Keratinocyte (primary cell): ENCODE measurements around the gene MYL7.

Source experiments
- EZH2 ChIP-seq: IDR thresholded peaks from one replicate; pipeline ENCODE4 v1.6.1; 2012; ENCODE audit warnings: inconsistent platforms, mild to moderate bottlenecking, low read length, moderate library complexity
- TF ChIP-seq, protein P1 (sequence below), 3 experiments: IDR thresholded peaks in 1 of 3; conservative IDR thresholded peaks in 1 of 3; optimal IDR thresholded peaks in 1 of 3; 2 replicates in 2 of 3; 3 replicates in 1 of 3; pipeline versions ENCODE3 to v1.5.1; 2011; ENCODE audit warnings: low read length in 3 of 3, mild to moderate bottlenecking in 3 of 3, moderate library complexity in 2 of 3, control low read depth in 1 of 3, inconsistent platforms in 1 of 3; ENCODE audit not compliant: insufficient read depth in 2 of 3; ENCODE audit errors: extremely low read depth in 1 of 3

DNA sequence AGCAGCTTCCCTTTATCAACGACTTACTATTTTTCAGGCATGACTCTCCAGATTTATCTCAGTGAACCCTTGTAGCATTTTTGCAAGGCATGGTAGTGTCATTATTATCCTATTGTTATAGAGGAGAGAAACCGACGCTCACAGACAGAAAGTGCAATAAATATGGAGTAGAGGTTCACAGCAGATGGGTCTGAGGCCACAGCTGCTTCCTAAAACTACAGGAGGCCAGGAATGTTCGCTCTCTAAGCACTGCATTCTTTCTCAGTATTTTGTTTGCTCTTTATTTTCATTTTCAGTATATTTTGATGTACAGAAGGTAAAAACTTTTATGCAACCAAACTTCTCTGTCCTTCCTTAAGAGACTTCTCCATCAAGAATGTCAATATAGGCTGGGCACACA is 41.5 kb downstream of the MYL7 start:
- TF ChIP-seq, protein P1, sequence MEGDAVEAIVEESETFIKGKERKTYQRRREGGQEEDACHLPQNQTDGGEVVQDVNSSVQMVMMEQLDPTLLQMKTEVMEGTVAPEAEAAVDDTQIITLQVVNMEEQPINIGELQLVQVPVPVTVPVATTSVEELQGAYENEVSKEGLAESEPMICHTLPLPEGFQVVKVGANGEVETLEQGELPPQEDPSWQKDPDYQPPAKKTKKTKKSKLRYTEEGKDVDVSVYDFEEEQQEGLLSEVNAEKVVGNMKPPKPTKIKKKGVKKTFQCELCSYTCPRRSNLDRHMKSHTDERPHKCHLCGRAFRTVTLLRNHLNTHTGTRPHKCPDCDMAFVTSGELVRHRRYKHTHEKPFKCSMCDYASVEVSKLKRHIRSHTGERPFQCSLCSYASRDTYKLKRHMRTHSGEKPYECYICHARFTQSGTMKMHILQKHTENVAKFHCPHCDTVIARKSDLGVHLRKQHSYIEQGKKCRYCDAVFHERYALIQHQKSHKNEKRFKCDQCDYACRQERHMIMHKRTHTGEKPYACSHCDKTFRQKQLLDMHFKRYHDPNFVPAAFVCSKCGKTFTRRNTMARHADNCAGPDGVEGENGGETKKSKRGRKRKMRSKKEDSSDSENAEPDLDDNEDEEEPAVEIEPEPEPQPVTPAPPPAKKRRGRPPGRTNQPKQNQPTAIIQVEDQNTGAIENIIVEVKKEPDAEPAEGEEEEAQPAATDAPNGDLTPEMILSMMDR (optimal IDR thresholded peaks at IDR 0.05 in 1 of 3, IDR thresholded peaks at IDR 0.05 in 1 of 3, conservative IDR thresholded peaks at IDR 0.05 in 1 of 3; ENCODE audit: extremely low read depth in 1 of 3, insufficient read depth in 2 of 3, low read length in 3 of 3) = no peak
- no peak for TF ChIP-seq EZH2
